Fibroblast of skin of scalp (primary cell): ENCODE measurements around the gene LARGE2.

Source experiments
- DNase-seq: peaks from one replicate; pipeline ENCODE4 v3.0.0-alpha.2; 2013

LARGE2 gene

DNA sequence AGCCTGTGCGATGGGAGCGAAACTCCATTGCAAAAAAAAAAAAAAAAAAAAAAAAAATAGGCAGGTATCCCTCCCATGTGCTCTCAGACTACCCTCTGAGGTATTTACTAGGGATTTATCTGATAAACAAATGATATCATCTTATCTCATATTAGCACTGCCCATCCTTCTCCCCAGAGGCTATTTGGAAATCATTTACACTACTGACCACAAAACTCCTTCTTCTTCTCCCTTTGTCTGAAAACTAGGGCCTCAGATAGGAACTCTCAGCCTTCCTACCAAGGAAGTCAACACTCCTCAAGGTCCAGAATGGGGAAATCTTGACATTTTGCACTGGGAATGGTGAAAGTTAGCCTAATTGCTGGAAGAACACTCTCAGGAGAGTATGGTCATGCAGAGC is 46.4 kb downstream of the LARGE2 start:
- no peak for DNase-seq

DNA sequence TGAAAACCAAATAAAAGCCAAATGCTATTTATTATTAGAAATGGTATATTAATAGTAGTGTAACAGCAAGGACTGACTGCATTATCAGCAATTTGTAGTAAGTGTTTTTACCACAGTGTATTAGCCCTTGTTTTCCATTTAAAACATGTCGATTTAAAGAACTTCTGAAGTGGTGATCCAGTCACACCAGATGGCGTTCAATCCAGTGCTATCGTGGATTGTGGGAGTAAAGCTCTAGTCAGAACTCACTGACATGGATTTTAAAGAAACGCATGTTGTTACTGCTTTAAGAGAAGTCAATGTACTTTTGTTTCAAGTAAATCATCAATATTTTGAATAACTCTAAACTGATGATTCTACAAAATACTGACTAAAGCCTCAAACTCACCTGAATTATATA is 51.1 kb downstream of the LARGE2 start:
- no peak for DNase-seq

DNA sequence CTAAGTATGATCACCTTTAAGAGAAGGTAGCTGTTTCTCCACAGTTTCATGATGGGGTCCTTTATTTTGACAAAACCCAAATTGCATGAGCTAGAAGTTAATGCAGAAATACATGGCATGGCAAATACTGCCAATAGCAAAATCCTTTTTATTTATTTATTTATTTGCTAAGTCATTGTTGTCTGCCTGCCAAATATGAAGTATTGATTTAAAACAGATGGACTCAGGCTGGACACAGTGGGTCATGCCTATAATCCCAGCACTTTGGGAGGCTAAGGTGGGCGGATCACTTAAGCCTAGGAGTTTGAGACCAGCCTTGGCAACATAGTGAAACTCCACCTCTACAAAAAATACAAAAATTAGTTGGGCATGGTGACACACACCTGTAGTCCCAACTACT is 52.4 kb downstream of the LARGE2 start:
- DNase-seq, result peak; percentile 54
